GM10847 (cell line): ENCODE data around the gene PML.

Experiments
- POLR2A ChIP-seq: IDR thresholded peaks from 2 replicates; pipeline ENCODE4 v1.6.1; 2011; ENCODE audit not compliant: insufficient read length; ENCODE audit errors: extremely low read depth

Gene PML

GRCh38 chr15:73972984-73973682 lies 21.4 kb upstream of the PML start:
- no peak for TF ChIP-seq POLR2A

GRCh38 chr15:73978896-73979295 lies 15.6 kb upstream of the PML start:
- TF ChIP-seq POLR2A, result no peak

GRCh38 chr15:73979636-73980035 lies 14.9 kb upstream of the PML start:
- TF ChIP-seq POLR2A, result no peak

GRCh38 chr15:73981761-73982221 lies 12.7 kb upstream of the PML start:
- TF ChIP-seq POLR2A, result no peak

- TF ChIP-seq POLR2A, result no peak
Observed at GRCh38 chr15:73982222-73982962, 12.1 kb upstream of the PML start.

GRCh38 chr15:73983211-73983727 lies 11.2 kb upstream of the PML start:
- TF ChIP-seq POLR2A, result no peak

GRCh38 chr15:73983773-73984172 lies 10.7 kb upstream of the PML start:
- no peak for TF ChIP-seq POLR2A

- no peak for TF ChIP-seq POLR2A
Observed at GRCh38 chr15:73984208-73984979, 10.1 kb upstream of the PML start.

- no peak for TF ChIP-seq POLR2A
Observed at GRCh38 chr15:73985101-73985873, 9.2 kb upstream of the PML start.

GRCh38 chr15:73986055-73986775 lies 8.3 kb upstream of the PML start:
- TF ChIP-seq POLR2A, result no peak

GRCh38 chr15:73986776-73987056 lies 7.8 kb upstream of the PML start:
- no peak for TF ChIP-seq POLR2A

- no peak for TF ChIP-seq POLR2A
Observed at GRCh38 chr15:73987250-73987649, 7.3 kb upstream of the PML start.

- no peak for TF ChIP-seq POLR2A
Observed at GRCh38 chr15:73987681-73988444, 6.7 kb upstream of the PML start.

- TF ChIP-seq POLR2A, result no peak
Observed at GRCh38 chr15:73988445-73988969, 6.0 kb upstream of the PML start.
